Ovary (tissue), 9 donors: ENCODE results near the gene AFF4. TPM values are rescaled to one million over a fixed set of nuclear protein-coding genes. Genes with fewer than 3 reads are reported as not detected.
"Not testable (repeated sequence)": the region's sequence is repeated elsewhere in the genome, so short reads cannot be mapped to it uniquely, and the experiment has no call there.

Experiments
- DNase-seq, 5 donors: peaks; one replicate each; pipeline ENCODE4 v3.0.0-alpha.2; 2019 to 2020
- H3K27ac ChIP-seq, 2 donors: fragments of 200-600 bp; one replicate each; pipeline versions ENCODE4 v1.5.1 to v1.8.0; 2019 to 2022
- H3K27me3 ChIP-seq: fragments of 200-600 bp; one replicate; pipeline ENCODE4 v1.8.0; 2022
- H3K36me3 ChIP-seq: fragments of 200-600 bp; sonication (generic); one replicate; pipeline ENCODE4 v1.5.1; 2019
- H3K4me1 ChIP-seq: one replicate; pipeline ENCODE4 v1.8.1; 2013; ENCODE audit warnings: mild to moderate bottlenecking, moderate library complexity; ENCODE audit not compliant: insufficient read depth
- H3K4me3 ChIP-seq: fragments of 200-600 bp; sonication (generic); one replicate; pipeline ENCODE4 v1.5.1; 2017
- H3K9me3 ChIP-seq, 2 donors: fragments of 200-600 bp in 1 of 2; sonication (generic) in 1 of 2; one replicate each; pipeline versions ENCODE4 v1.5.1 to v1.8.1; 2013 to 2019; ENCODE audit warnings: mild to moderate bottlenecking in 1 of 2, moderate library complexity in 1 of 2
- CTCF ChIP-seq, 3 donors: fragments of 450-650 bp in 2 of 3; fragments of 200-600 bp in 1 of 3; IDR thresholded peaks; one replicate each; pipeline versions ENCODE4 v1.5.1 to v1.8.0; 2016 to 2022; ENCODE audit warnings: antibody characterized with exemption in 3 of 3, mild to moderate bottlenecking in 1 of 3
- EP300 ChIP-seq: sonication (generic); formaldehyde crosslinking; IDR thresholded peaks from one replicate; pipeline ENCODE4 v1.6.1; 2017; ENCODE audit warnings: antibody characterized with exemption
- POLR2A ChIP-seq: fragments of 450-650 bp; IDR thresholded peaks from one replicate; pipeline ENCODE4 v1.6.1; 2017; ENCODE audit warnings: antibody characterized with exemption, mild to moderate bottlenecking, moderate library complexity
- WGBS, 3 donors: extraction: QIAGEN DNeasy Blood & Tissue Kit in 1 of 3; methylation state at CpG; one replicate each; pipeline versions ENCODE4 v1.1.5 to v1.1.7; 2013 to 2017; 5-methylcytosine and 5-hydroxymethylcytosine counted together
- intact Hi-C, 4 donors: fragments of 100-400 bp; cut with DNase I; formaldehyde crosslinking; loops; one replicate each; pipeline versions ENCODE4 v1.11.0 to v1.15.1; 2022 to 2023
- polyA plus RNA-seq, 2 donors: library from polyadenylated mRNA; stranded (reverse); fragments of 200-250 nt in 1 of 2; fragments of 350-450 nt in 1 of 2; fragmentation: Illumina TruSeq in 1 of 2; extraction: RNeasy Lipid Tissue Mini Kit (QIAGEN cat#74804) in 1 of 2; gene quantifications; one replicate each; pipeline ENCODE4 v1.2.3, GENCODE V29; 2013 to 2014
- total RNA-seq, 7 donors: library from RNA; depleted of rRNA in 2 of 7; stranded (reverse); fragments of >200 nt in 2 of 7; fragmentation: NEBNext Ultra II Directional in 3 of 7; extraction: Animal tissue kit (Norgen Biotek cat#: 25700) in 3 of 7; gene quantifications; one replicate each; pipeline versions ENCODE4 v1.1.0 to v1.2.4, GENCODE V29; 2016 to 2023
- donor health status: DM: no; HTN: no; CAD: no; lungs with moderate emphysema.
- donor health status: DM: no; HTN: no; CAD: no.
- donor health status: Bipolar disorder and iron deficiency.
- donor health status: DM: yes; HTN: yes; CAD: no.
- donor health status: DM: no; HTN: no; CAD: no.
- donor health status: DM: yes; HTN: yes; CAD: no.

AFF4 gene
- total and polyA plus RNA-seq, 9 donors: 19.5 to 114 (median 70.5) TPM

DNA sequence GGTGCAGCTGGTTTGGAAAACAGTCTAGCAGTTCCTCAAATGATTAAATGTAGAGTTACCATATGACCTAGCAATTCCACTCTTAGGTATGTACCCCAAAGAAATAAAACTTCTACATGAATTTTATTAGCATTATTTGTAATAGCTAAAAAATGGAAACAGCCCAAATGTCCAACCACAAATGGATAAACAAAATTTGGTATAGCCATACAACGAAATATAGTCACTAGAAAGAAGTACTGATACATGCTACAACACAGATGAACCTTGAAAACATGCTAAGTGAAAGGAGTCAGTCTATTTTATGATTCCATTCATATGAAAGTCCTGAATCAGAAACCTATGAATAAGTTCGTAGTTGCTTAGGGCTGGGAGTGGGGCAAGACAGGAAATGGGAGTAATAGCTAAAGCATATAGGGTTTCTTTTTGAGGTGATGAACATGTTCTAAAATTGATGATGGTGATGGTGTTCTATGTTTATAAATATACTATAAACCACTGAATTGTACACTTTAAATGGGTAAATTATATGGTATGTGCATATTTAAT is 103.5 kb downstream of the AFF4 start:
- Histone ChIP-seq H3K27me3 (no peaks in the 10 kb centered on the region), H3K4me3 (no peak overlapping the region), H3K4me1 (no peaks in the 10 kb centered on the region), H3K9me3 (no peaks in the 10 kb centered on the region), H3K27ac (no peak overlapping the region), H3K36me3 (no peaks in the 10 kb centered on the region)
- intact Hi-C loops: no loop called here
- no peak for TF ChIP-seq CTCF (IDR thresholded peaks at IDR 0.05)
- TF ChIP-seq EP300: no peak
- TF ChIP-seq POLR2A: no peak
- DNase-seq: no peak
- WGBS, 3 donors: 62 to 69% (median 68%) methylated on average over 2 of the region's 2 CpGs

DNA sequence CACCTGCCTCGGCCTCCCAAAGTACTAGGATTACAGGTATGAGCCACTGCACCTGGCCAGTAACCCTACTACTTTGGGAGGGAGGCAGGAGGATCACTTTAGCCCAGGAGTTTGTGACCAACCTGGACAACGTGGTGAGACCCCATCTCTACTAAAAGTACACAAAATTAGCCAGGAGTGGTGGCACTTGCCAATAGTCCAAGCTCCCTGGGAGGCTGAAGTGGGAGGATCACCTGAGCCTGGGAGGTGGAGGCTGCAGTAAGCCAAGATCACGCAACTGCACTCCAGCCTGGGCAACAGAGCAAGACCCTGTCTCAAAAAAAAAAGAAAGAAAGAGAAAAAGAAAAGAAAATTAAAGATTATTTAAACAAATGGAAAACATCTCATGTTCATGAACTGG is 107.4 kb downstream of the AFF4 start:
- no peaks in the 10 kb centered on the region for H3K9me3 ChIP-seq
- H3K27me3 ChIP-seq: no peaks in the 10 kb centered on the region
- intact Hi-C loops: no loop called here
- H3K4me3 ChIP-seq: no peak overlapping the region
- 84 to 88% (median 88%) methylated on average over 3 of the region's 3 CpGs for WGBS, 3 donors
- no peak overlapping the region for H3K27ac ChIP-seq
- no peaks in the 10 kb centered on the region for H3K4me1 ChIP-seq
- DNase-seq: no peak
- no peaks in the 10 kb centered on the region for H3K36me3 ChIP-seq
- TF ChIP-seq POLR2A: no peak
- TF ChIP-seq CTCF (IDR thresholded peaks at IDR 0.05): no peak
- no peak for TF ChIP-seq EP300

DNA sequence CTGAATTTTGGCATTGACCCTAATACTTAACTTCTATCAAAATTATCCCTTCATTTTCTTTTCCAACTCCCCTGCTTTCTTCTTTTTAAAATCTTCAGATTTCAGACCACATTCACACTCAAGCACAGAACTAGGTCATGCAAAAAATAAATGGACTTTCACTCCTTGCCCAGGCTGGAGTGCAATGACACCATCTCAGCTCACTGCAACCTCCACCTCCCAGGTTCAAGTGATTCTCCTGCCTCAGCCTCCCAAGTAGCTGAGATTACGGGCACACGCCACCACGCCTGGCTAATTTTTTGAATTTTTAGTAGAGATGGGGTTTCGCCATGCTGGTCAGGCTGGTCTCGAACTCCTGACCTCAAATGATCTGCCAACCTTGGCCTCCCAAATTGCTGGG is 108.4 kb downstream of the AFF4 start:
- H3K27me3 ChIP-seq, H3K4me1 ChIP-seq, H3K36me3 ChIP-seq, intact Hi-C loops, H3K27ac ChIP-seq, H3K9me3 ChIP-seq, DNase-seq, H3K4me3 ChIP-seq: not testable (repeated sequence)
- WGBS, 3 donors: 94 to 97% (median 95%) methylated on average over 5 of the region's 5 CpGs

GRCh38 chr5:132854301-132854700 is 109.1 kb downstream of the AFF4 start:
- Histone ChIP-seq H3K27ac (no peak overlapping the region), H3K4me3 (no peak overlapping the region), H3K9me3 (no peaks in the 10 kb centered on the region), H3K4me1 (no peaks in the 10 kb centered on the region), H3K36me3 (no peaks in the 10 kb centered on the region), H3K27me3 (no peaks in the 10 kb centered on the region)
- WGBS, 3 donors: 15 to 24% (median 22%) methylated on average over 3 of the region's 3 CpGs
- intact Hi-C loops: no loop called here
- no peak for DNase-seq
- TF ChIP-seq POLR2A: no peak

DNA sequence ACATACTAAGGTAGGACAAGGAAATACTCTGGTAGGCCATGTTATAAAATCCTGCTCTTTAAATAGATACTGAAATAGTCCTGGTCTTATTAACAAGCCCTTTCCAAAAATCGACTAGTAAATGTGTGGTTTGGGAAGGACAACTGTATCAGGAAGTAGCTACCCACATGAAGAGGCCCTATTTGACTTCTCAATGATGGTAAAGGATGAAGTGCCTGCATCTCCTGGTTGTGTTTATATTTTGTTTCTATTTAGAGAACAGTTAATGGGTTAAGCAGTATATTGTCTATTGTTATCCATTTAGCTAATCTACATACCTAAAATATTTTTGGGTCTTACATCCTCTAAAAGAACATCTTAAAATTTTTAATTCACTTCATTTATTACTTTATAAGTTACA is 109.6 kb downstream of the AFF4 start:
- TF ChIP-seq EP300 (no peak), POLR2A (no peak), CTCF (IDR thresholded peaks at IDR 0.05) (no peak)
- 24 to 49% (median 48%) methylated on average over 1 of the region's 1 CpG for WGBS, 3 donors
- Histone ChIP-seq H3K9me3 (no peaks in the 10 kb centered on the region), H3K27me3 (no peaks in the 10 kb centered on the region), H3K4me1 (no peaks in the 10 kb centered on the region), H3K36me3 (no peaks in the 10 kb centered on the region), H3K27ac (no peak overlapping the region), H3K4me3 (no peak overlapping the region)
- intact Hi-C loops: no loop called here
- DNase-seq: no peak

DNA sequence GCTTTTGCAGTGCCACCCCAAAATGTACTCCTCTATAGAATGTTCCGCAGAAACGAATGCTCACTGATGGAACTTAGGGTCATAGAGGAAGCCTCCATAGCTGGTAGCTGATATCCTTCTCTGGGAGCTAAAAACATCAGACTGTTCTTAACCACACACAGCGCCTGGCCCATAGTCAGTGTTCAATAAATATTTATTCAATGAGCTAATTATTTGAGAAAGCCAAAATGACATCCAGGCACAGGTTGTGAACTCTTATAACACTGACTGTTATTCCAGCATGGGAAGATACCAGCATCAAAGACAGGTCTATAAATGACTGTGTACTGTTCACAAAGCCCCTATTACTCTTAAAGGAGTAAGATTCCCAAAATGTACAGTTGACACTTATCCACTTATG is 110.1 kb downstream of the AFF4 start:
- no peaks in the 10 kb centered on the region for H3K4me1 ChIP-seq
- intact Hi-C loops: no loop called here
- no peaks in the 10 kb centered on the region for H3K36me3 ChIP-seq
- DNase-seq: no peak
- no peak overlapping the region for H3K4me3 ChIP-seq
- TF ChIP-seq POLR2A: no peak
- no peak for TF ChIP-seq CTCF (IDR thresholded peaks at IDR 0.05)
- no peak for TF ChIP-seq EP300
- no peaks in the 10 kb centered on the region for H3K9me3 ChIP-seq
- no peaks in the 10 kb centered on the region for H3K27me3 ChIP-seq
- WGBS, 3 donors: 91 to 93% (median 92%) methylated on average over 3 of the region's 3 CpGs
- H3K27ac ChIP-seq: no peak overlapping the region
